Natural killer cell (primary cell): ENCODE data around the gene CCDC78. TPM values are rescaled to one million over a fixed set of nuclear protein-coding genes. Genes with fewer than 3 reads are reported as not detected.

Experiments
- ATAC-seq, 3 donors: fragments of 150-1000 bp in 2 of 3; fragments of 200-7000 bp in 1 of 3; cut with Tn5 transposase; 1 replicate in 1 of 3; 2 replicates in 2 of 3; pipeline ENCODE4 v1.10.0; 2021; ENCODE audit warnings: mild to moderate bottlenecking in 2 of 3, moderate library complexity in 2 of 3
- DNase-seq, 2 donors: peaks; one replicate each; pipeline versions ENCODE4 v3.0.0 to v3.0.0-alpha.2; 2013 to 2021; ENCODE audit warnings: mixed read lengths in 1 of 2
- H3K27ac ChIP-seq: one replicate; pipeline ENCODE4 v1.5.1; 2013; ENCODE audit warnings: mild to moderate bottlenecking, low read length
- H3K27me3 ChIP-seq: one replicate; pipeline ENCODE4 v1.6.1; 2013; ENCODE audit warnings: low read length; ENCODE audit not compliant: control insufficient read depth, insufficient read depth
- H3K36me3 ChIP-seq: one replicate; pipeline ENCODE4 v1.6.1; 2013; ENCODE audit warnings: low read length; ENCODE audit not compliant: control insufficient read depth, insufficient read depth
- H3K4me1 ChIP-seq: one replicate; pipeline ENCODE4 v1.6.1; 2013; ENCODE audit warnings: low read length; ENCODE audit not compliant: control insufficient read depth, insufficient read depth
- H3K4me3 ChIP-seq: one replicate; pipeline ENCODE4 v1.5.1; 2013; ENCODE audit warnings: low read length
- H3K9me3 ChIP-seq: one replicate; pipeline ENCODE4 v1.6.1; 2013; ENCODE audit warnings: low read length; ENCODE audit not compliant: control insufficient read depth, insufficient read depth
- H3K27ac Mint-ChIP-seq, 2 donors: one replicate each; pipeline ENCODE4 v1.8.0; 2022; ENCODE audit warnings: mild to moderate bottlenecking in 2 of 2, mixed read lengths in 2 of 2, moderate library complexity in 1 of 2
- H3K27me3 Mint-ChIP-seq, 2 donors: one replicate each; pipeline ENCODE4 v1.8.0; 2022; ENCODE audit warnings: low read depth in 2 of 2, mixed read lengths in 2 of 2
- H3K36me3 Mint-ChIP-seq: one replicate; pipeline ENCODE4 v1.8.0; 2022; ENCODE audit warnings: mixed read lengths
- H3K4me1 Mint-ChIP-seq, 2 donors: one replicate each; pipeline ENCODE4 v1.8.0; 2022; ENCODE audit warnings: mixed read lengths in 2 of 2
- H3K4me3 Mint-ChIP-seq: one replicate; pipeline ENCODE4 v1.8.0; 2022; ENCODE audit warnings: mild to moderate bottlenecking, moderate library complexity, mixed read lengths
- H3K9me3 Mint-ChIP-seq, 2 donors: one replicate each; pipeline ENCODE4 v1.8.0; 2022; ENCODE audit warnings: mixed read lengths in 2 of 2
- WGBS: methylation state at CpG from one replicate; pipeline ENCODE4 v1.1.7; 2013; ENCODE audit warnings: missing lambda C conversion rate; ENCODE audit not compliant: insufficient coverage; 5-methylcytosine and 5-hydroxymethylcytosine counted together
- intact Hi-C: fragments of 100-400 bp; cut with micrococcal nuclease; formaldehyde crosslinking; loops from one replicate; pipeline ENCODE4 v1.14.2; 2022
- total RNA-seq, 4 donors: library from RNA; stranded (reverse); fragments of 120-200 nt in 1 of 4; gene quantifications; one replicate each; pipeline versions ENCODE4 v1.2.3 to v1.2.4, GENCODE V29; 2013 to 2022
- TF ChIP-seq, protein P1 (sequence below): fragments of 200-600 bp; IDR thresholded peaks from one replicate; pipeline ENCODE4 v1.8.0; 2022; ENCODE audit warnings: antibody characterized with exemption

Gene CCDC78
- total RNA-seq, 3 donors from 2014 or later (not counting 1 experiment from before 2014, with no cell fraction given): 6.2 to 10.0 (median 7.7) TPM

GRCh38 chr16:717450-718245 is 8.6 kb downstream of the CCDC78 start:
- Mint-ChIP-seq H3K36me3 (no peaks in the 10 kb centered on the region), H3K4me1 (peaks cover 0 to 25% of the 10 kb centered on the region in 2 donors), H3K9me3 (no peaks in the 10 kb centered on the region), H3K27me3 (peaks cover 0 to 4% of the 10 kb centered on the region in 2 donors), H3K4me3 (no peak overlapping the region), H3K27ac (no peak overlapping the region)
- H3K36me3 ChIP-seq: no peaks in the 10 kb centered on the region
- H3K27me3 ChIP-seq: peaks cover 10% of the 10 kb centered on the region
- no peak overlapping the region for H3K4me3 ChIP-seq
- intact Hi-C loops: loop anchor here (10.0 kb wide), 1 partner anchor 337 kb away; no protein-coding TSS in a partner anchor
- WGBS: 85% methylated on average over 32 of the region's 32 CpGs
- H3K9me3 ChIP-seq: no peaks in the 10 kb centered on the region
- H3K27ac ChIP-seq: no peak overlapping the region
- no peak for ATAC-seq
- H3K4me1 ChIP-seq: peaks cover 48% of the 10 kb centered on the region
- DNase-seq: no peak
- TF ChIP-seq, protein P1, sequence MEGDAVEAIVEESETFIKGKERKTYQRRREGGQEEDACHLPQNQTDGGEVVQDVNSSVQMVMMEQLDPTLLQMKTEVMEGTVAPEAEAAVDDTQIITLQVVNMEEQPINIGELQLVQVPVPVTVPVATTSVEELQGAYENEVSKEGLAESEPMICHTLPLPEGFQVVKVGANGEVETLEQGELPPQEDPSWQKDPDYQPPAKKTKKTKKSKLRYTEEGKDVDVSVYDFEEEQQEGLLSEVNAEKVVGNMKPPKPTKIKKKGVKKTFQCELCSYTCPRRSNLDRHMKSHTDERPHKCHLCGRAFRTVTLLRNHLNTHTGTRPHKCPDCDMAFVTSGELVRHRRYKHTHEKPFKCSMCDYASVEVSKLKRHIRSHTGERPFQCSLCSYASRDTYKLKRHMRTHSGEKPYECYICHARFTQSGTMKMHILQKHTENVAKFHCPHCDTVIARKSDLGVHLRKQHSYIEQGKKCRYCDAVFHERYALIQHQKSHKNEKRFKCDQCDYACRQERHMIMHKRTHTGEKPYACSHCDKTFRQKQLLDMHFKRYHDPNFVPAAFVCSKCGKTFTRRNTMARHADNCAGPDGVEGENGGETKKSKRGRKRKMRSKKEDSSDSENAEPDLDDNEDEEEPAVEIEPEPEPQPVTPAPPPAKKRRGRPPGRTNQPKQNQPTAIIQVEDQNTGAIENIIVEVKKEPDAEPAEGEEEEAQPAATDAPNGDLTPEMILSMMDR: no peak

GRCh38 chr16:716768-717325 is 9.4 kb downstream of the CCDC78 start:
- no peak overlapping the region for H3K27ac Mint-ChIP-seq
- no peak overlapping the region for H3K4me3 ChIP-seq
- no peaks in the 10 kb centered on the region for H3K9me3 Mint-ChIP-seq
- H3K4me3 Mint-ChIP-seq: peak overlapping the region; percentile 63
- H3K36me3 ChIP-seq: no peaks in the 10 kb centered on the region
- H3K27me3 ChIP-seq: peaks cover 10% of the 10 kb centered on the region
- DNase-seq: no peak
- peaks cover 40% of the 10 kb centered on the region for H3K4me1 ChIP-seq
- TF ChIP-seq, protein P1: no peak
- no peaks in the 10 kb centered on the region for H3K9me3 ChIP-seq
- peaks cover 0 to 4% of the 10 kb centered on the region in 2 donors for H3K27me3 Mint-ChIP-seq
- intact Hi-C loops: loop anchor here (10.0 kb wide), 1 partner anchor 338 kb away; no protein-coding TSS in a partner anchor
- no peak for ATAC-seq
- 94% methylated on average over 29 of the region's 29 CpGs for WGBS
- H3K27ac ChIP-seq: no peak overlapping the region
- peaks cover 0 to 23% of the 10 kb centered on the region in 2 donors for H3K4me1 Mint-ChIP-seq
- H3K36me3 Mint-ChIP-seq: no peaks in the 10 kb centered on the region

DNA sequence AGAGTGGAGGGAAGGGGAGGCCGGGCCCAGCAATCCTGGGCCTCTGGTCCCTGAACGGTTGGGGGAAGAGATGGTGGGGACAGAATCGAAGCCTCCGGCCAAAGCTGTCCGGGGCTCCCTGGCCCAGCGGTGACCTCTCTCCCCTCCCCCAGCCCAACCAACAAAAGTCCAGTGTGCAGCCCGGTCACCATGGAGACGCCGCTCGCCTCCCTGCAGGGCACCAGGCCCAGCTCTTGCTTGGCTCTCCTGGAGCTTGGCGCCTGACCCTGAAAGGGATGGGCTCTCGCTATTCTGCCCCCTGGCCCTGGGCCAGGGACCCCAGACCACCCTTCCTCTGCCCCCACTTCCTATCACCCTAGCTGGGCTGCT is 10.1 kb downstream of the CCDC78 start:
- H3K4me1 Mint-ChIP-seq: peaks cover 0 to 23% of the 10 kb centered on the region in 2 donors
- H3K36me3 Mint-ChIP-seq: no peaks in the 10 kb centered on the region
- no peak for ATAC-seq
- H3K4me3 Mint-ChIP-seq: peak overlapping the region; percentile 63
- no peak overlapping the region for H3K27ac Mint-ChIP-seq
- no peak overlapping the region for H3K27ac ChIP-seq
- H3K4me3 ChIP-seq: no peak overlapping the region
- H3K36me3 ChIP-seq: no peaks in the 10 kb centered on the region
- peaks cover 10% of the 10 kb centered on the region for H3K27me3 ChIP-seq
- DNase-seq: no peak
- peaks cover 0 to 4% of the 10 kb centered on the region in 2 donors for H3K27me3 Mint-ChIP-seq
- TF ChIP-seq, protein P1: no peak
- peaks cover 36% of the 10 kb centered on the region for H3K4me1 ChIP-seq
- H3K9me3 Mint-ChIP-seq: no peaks in the 10 kb centered on the region
- no peaks in the 10 kb centered on the region for H3K9me3 ChIP-seq
- intact Hi-C loops: loop anchor here (10.0 kb wide), 1 partner anchor 339 kb away; no protein-coding TSS in a partner anchor
- WGBS: 43% methylated on average over 9 of the region's 12 CpGs
